ENCODE results near the gene BOLL. TPM values are rescaled to one million over a fixed set of nuclear protein-coding genes. Genes with fewer than 3 reads are reported as not detected.

Gene BOLL
- total and polyA plus RNA-seq, 10 of the 15 experiments (the other 5 are each of a cell fraction or from before 2014, with no cell fraction given) = 0.05 TPM; not detected in 9

GRCh38 chr2:197705912-197706838, 78.9 kb downstream of the BOLL start:
- H3K4me2 ChIP-seq (ENCODE audit: control insufficient read depth, insufficient read depth) = peak overlapping the region; percentile 79
- ChIA-PET POLR2A (interaction anchor here (1.0 to 3.1 kb wide), 9 partner anchors 10 to 579 kb away, joined by 3 to 24 read pairs (median 4); partner anchors contain the start of genes COQ10B, HSPD1 and HSPE1), CTCF (interaction anchor here (0.6 to 4.5 kb wide), 16 partner anchors 10 to 591 kb away, joined by 3 to 60 read pairs (median 4); partner anchors contain the start of genes HSPD1 and HSPE1), SMC1A (ENCODE audit: uncharacterized antibody, unreplicated experiment) (interaction anchor here (0.8 to 8.9 kb wide), 13 partner anchors 10 to 591 kb away, joined by 3 to 58 read pairs (median 4); partner anchors contain the start of genes HSPD1 and HSPE1), RAD21 (ENCODE audit: unreplicated experiment) (interaction anchor here (0.9 to 3.1 kb wide), 8 partner anchors 10 to 271 kb away, joined by 3 to 22 read pairs (median 4); partner anchors contain the start of genes HSPD1, HSPE1, MOB4 and SF3B1)
- peaks cover 54% of the 10 kb centered on the region for H3K79me2 ChIP-seq (ENCODE audit: control insufficient read depth, insufficient read depth, low read length)
- no TSS peak for BruUV-seq (replicated peaks)
- FAIRE-seq (no peak), DNase-seq (ENCODE audit: low read depth, low spot score) (no peak), ATAC-seq (peak; percentile 5)
- peak overlapping the region; percentile 61 for H3K27ac ChIP-seq (ENCODE audit: control insufficient read depth, insufficient read depth)
- no peak for TF ChIP-seq SREBF1 (IDR thresholded peaks at IDR 0.05; ENCODE audit: low read length)
- 0 out of 2 replicates have a peak, but pooled peaks have one; percentile 1 for TF ChIP-seq IKZF1 (conservative IDR thresholded peaks at IDR 0.05)
- no peaks in the 10 kb centered on the region for H3K27me3 ChIP-seq (replicated peaks in 1 of 2; ENCODE audit: control insufficient read depth in 2 of 2, insufficient read depth in 2 of 2, low read length in 1 of 2)
- H3K36me3 ChIP-seq (ENCODE audit: control insufficient read depth in 2 of 2, insufficient read depth in 2 of 2, low read length in 1 of 2) = peaks cover 0 to 5% of the 10 kb centered on the region in 2 experiments; a peak in 1 of 4 replicates
- no peaks in the 10 kb centered on the region; the same call in 1 of the 2 replicates for H4K20me1 ChIP-seq (ENCODE audit: control insufficient read depth, insufficient read depth)
- intact Hi-C loops (cut with micrococcal nuclease; ENCODE audit: unreplicated experiment) (loop anchor here (2.0 to 5.0 kb wide), 5 partner anchors 104 to 271 kb away; partner anchors contain the start of genes COQ10B, HSPE1, MOB4 and SF3B1), in situ Hi-C loops (cut with MboI) (loop anchor here (5.0 kb wide), 1 partner anchor 71 kb away; no protein-coding TSS in a partner anchor)
- H3K4me1 ChIP-seq (ENCODE audit: control insufficient read depth, insufficient read depth, low read length) = peaks cover 9% of the 10 kb centered on the region
- H3K4me3 ChIP-seq = peak overlapping the region; percentile 81
- H2AFZ ChIP-seq (ENCODE audit: control insufficient read depth, low read depth, low read length) = peak overlapping the region; percentile 98
- peak overlapping the region; percentile 82 for H3K9ac ChIP-seq (ENCODE audit: control insufficient read depth, insufficient read depth, low read length)
- no peaks in the 10 kb centered on the region for H3K9me3 ChIP-seq (replicated peaks; ENCODE audit: control insufficient read depth, insufficient read depth, low read length)
- WGBS (ENCODE audit: insufficient coverage, insufficient replicate concordance, low lambda C conversion rate, missing lambda C conversion rate) = 15% methylated on average over 38 of the region's 38 CpGs
